NCI-H1930 (cell line): ENCODE measurements around the gene FLOT1.

Experiments used
- DNase-seq, 2 experiments: peaks; one replicate each; lab custom pipeline; 2025; lab: John Stamatoyannopoulos, UW

FLOT1 gene, protein sequence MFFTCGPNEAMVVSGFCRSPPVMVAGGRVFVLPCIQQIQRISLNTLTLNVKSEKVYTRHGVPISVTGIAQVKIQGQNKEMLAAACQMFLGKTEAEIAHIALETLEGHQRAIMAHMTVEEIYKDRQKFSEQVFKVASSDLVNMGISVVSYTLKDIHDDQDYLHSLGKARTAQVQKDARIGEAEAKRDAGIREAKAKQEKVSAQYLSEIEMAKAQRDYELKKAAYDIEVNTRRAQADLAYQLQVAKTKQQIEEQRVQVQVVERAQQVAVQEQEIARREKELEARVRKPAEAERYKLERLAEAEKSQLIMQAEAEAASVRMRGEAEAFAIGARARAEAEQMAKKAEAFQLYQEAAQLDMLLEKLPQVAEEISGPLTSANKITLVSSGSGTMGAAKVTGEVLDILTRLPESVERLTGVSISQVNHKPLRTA

GRCh38 chr6:30742316-30743098, at the start of gene FLOT1:
Gene FLOT1, minus strand, starts transcription at chr6:30742687. Its CDS starts 498 bp downstream, at chr6:30742189.
- peak; percentile 71 to 73 for DNase-seq

DNA sequence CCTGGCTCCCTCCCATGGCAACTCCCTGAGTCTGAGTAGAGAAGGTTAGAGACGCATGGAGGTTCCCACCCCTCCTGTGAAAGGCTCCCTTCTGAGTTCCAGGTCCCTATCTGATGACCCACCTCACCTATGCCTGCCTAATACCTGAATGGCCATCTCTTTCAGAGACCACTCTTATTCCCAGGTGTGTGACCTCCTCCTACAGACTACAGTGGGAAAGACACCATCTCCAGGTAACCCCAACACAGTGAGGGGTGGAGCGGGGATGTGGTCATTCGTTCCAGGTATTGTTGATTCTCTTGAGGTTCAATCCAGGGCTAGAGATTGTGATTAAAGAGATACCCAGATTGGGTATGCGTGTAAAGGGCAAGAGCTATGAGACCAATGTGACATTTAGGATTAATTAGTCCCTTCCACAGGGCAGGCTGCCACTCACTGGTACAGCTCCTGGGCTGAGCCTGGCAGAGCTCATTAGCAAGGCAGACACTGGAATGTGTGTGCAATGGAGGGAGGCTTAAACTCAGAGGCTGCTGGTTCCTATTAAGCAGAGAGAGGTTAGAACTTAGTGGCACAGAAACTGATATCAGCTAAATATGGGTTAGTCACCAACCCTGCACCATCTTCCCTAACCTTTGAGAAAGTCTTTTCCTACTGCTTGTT, 48.4 kb upstream of the FLOT1 start:
- DNase-seq, result no peak

GRCh38 chr6:30789606-30790005, 47.1 kb upstream of the FLOT1 start:
- no peak for DNase-seq

DNA sequence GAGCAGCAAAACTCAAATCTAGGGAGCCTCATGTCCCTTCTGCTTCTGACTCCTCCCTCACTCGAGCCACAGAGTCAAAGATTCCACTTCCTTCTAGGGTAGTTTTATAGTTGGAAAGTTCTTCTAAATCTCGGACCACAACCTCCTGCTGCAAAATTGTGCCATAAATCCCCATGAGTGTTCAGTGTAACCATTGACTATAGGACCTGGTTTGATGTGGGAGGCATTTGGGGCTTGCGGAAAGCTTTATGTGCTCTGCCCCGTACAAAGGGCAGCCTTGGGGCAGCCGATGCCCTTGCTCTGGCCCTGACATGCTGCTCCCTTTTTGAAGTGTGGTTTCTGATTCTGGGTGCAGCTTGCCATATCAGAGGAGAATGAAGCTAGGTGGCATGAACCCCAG, 45.5 kb upstream of the FLOT1 start:
- DNase-seq, result no peak

DNA sequence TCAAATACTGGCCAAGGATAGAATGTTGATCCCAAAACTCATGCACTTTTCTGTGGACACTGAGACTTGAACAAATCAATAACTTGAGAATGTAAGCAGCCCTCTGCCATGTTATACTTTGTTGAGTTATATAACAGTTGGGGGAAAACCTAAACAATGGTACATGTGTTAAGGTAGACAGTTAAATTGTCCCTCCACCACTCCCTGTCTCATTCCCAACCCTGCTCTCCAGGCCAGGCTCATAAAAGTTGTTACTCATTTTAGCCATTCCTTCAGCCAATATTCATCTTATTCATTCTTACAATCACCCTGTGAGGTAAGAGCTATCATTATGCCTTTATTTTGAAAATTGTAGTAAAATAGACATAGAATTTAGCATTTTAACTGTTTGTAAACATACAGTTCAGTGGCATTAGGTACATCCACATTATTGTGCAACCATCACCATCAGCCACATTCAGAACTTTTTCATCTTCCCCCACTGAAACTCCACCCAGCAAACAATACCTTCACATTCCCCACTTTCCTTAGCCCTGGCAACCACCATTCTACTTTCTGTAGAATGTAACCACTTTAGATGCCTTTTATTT, 40.0 kb upstream of the FLOT1 start:
- no peak for DNase-seq

DNA sequence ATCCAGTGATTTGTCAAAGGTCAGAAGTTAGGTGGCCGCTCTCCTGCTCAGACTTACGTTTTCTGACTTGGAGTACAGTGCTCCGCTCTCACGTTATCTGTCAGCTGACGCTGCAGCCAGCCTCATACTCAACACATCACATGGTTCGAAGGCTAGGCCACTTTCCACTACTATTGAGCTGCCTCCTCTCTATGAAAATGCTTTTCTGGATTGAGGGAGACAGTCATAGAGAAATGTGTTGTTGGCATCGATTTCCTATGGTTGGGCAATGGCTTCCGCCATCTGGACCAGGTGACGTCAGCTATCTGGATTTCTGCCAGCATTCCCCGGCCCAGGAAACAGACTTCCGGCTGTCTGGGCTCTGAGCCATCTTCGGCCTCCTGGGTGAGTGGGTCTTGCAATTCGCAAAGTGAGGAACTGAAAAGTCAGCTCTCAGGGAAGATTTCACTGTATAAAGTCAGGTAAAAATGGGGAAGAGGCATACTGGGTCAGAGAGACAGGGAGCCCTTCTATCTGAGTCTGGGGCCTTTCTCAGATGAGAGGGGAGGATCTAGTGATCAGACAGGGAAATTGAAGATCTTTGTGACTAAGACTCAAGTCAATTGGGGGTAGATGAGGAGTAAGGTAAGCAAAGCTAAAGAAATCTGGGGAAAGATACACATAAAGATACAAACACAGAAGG, 39.4 kb upstream of the FLOT1 start:
- peak in 1 of 2 experiments; percentile 5 for DNase-seq

- DNase-seq, result no peak
These were observed 38.9 kb upstream of the FLOT1 start for GRCh38 chr6:30781395-30781742.

DNA sequence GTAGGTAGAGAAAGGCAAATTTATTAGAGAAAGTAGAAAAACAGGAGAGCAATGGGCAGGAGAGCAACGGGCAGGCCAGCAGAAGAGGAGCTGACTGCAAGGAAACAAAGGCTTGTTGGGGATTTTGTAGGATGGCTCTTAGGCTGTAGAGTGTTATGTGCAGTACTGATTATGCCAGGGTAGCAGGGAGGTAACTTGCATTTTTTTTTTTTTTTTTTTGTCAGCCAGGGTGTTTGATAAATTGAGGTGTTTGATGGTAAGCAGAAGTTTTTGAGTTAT, 38.1 kb upstream of the FLOT1 start:
- no peak for DNase-seq

DNA sequence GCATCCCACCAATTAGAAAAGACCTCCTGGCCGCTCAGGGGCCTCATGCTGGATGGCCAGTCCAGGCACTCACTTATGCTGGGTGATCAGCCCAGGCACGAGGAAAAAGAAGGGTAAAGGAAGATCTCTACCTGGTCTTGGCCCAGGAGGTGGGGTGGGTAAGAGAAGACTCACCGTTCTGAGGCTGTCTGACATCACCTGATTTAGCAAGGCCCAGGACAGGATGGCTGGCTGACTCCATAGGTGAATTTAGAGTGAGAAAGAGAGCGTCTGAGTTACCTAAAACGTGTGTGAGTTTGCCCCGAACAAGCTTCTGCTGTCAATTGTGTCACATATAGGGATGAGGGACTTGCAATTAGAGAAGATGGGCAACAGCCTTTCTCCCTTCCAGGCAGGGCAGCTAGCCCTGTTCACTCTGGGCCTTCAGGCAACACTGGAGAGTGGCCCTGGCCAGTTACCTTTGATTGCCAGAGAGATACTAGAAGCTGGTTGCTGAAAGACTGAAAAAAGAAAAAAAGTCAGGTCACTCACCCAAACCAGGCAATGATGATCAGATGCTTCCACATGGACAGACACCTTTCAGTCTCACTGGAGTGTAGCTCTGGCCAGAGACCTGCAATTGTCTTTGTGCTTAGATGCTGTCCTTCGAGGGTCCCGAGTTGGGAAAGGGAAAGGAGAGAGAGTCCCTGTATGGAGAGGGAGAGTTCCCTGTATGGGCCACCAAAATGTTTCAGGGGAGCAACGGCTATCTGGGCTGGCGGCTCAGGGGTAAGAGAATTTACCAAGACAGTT, 37.6 kb upstream of the FLOT1 start:
- no peak for DNase-seq

DNA sequence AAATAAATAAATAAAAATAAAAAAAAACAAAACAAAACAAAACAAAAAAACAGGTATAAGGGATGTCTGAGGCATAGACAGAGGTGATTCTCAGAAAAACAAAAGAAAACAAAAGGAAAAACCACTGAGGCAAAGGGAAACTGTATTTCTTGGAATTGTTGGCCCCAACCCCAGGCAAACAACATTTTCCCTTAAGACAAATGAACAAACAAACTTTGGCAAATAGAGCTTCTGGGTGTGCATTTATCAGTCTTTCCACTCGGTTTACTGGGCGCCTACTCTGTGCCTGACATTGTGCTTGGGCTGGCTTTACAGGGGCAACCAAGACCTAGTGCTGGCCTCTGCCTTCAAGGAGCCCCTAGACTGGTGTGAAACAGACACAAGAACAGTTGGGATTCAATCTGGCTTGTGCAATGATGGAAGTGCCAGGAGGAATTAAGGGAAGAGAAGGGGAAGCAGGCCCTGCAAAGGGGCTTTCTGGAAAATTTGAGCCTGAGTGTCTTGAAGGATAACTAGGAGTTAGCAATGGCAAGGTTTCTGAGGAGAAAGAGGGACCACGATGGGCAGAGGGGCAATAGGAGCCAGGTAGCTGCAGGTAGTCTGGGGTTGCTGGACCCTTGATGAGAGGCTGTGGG, 35.6 kb upstream of the FLOT1 start:
- no peak for DNase-seq

- DNase-seq, result no peak
These were observed 34.6 kb upstream of the FLOT1 start for GRCh38 chr6:30777155-30777485.

GRCh38 chr6:30776390-30777154, 34.1 kb upstream of the FLOT1 start:
- no peak for DNase-seq

GRCh38 chr6:30775104-30775503, 32.6 kb upstream of the FLOT1 start:
- no peak for DNase-seq

DNA sequence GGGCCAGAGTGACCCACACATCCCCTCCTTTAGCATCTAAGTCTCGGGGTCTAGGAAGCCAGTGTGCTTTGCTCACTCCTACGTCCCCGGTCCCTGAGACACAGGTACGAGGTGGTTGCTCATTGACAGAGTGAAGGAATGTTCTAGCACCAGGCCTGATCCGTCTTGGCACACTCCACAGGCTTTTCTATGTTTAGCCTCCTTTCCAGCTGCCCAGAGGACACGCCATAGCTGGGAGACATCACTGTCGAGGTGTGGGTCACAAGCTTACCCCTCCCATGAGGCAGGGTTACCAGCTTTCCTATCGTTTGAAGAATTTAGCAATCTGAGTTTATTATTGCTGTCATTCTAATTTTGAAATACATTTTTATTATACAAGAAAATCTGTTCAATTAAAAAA, 32.2 kb upstream of the FLOT1 start:
- DNase-seq, result no peak

DNA sequence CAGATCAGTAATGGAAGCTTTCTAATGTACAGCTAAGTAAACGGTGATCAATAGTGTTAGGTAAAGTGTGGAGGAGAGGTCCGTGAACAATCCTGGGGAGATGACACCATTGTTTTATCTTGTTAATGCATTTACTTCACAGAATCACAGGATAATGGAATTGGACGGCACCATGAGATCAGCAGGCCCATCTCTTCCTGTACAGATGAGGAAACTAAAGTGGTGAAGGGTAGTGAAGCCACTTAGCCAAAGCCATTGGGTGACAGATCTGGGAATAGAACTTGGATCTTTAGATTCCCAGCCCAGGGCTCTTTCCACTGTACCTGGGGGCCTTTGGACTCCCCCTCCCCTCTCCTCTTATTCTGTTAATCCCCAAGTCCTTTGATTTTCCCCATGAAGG, 28.1 kb upstream of the FLOT1 start:
- no peak for DNase-seq

GRCh38 chr6:30769853-30770524, 27.5 kb upstream of the FLOT1 start:
- no peak for DNase-seq

- no peak for DNase-seq
These were observed 26.8 kb upstream of the FLOT1 start for GRCh38 chr6:30769088-30769852.

DNA sequence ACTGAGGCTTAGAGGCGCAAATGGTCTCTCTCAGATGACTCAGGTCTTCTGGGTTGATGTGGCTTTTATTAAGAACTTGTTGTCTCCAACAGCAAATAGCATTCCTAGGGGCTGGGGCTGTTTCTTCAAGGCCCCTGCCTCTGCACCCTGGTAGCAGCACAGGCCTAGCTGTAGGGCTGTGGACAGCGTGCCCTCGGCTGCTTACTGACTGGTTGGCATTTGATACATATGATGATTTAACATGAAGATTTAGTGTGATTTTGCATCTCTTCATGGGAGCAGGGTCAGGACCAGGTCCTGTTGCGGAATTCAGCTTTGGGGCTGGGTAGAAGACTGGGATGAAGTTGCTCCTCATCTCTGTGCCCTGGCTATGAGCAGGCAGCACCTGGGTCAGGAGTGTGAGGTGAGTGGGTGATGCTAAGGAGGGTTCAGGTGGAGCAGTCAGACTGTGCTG, 26.2 kb upstream of the FLOT1 start:
- no peak for DNase-seq

DNA sequence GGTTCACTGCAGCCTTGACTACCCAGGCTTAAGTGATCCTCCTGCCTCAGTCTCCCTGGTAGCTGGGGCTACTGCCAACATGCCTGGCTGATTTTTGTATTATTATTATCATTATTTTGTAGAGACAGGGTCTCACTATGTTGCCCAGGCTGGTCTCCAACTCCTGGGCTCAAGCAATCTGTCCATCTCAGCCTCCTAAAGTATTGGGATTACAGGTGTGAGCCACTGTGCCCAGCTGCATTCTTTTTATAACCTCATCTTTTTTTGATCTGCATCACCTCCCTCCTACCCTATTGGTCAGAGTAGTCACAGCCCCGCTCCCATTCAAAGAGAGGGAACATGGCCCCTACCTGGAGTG, 25.4 kb upstream of the FLOT1 start:
- no peak for DNase-seq
